Smooth muscle cell (in vitro differentiated cells): ENCODE measurements around the gene B4GAT1. TPM values are rescaled to one million over a fixed set of nuclear protein-coding genes. Genes with fewer than 3 reads are reported as not detected.

Experiments
- DNase-seq: peaks from one replicate; lab custom pipeline; 2025; ENCODE audit not compliant: unreplicated experiment; lab: John Stamatoyannopoulos, UW
- H2AFZ ChIP-seq: fragments of 200-600 bp; sonication (generic); 2 replicates; pipeline ENCODE4 v1.6.0; 2016; ENCODE audit warnings: antibody characterized with exemption, low read depth, mild to moderate bottlenecking
- H3F3A ChIP-seq: fragments of 200-600 bp; sonication (generic); 2 replicates; pipeline ENCODE4 v1.6.0; 2017; ENCODE audit warnings: antibody characterized with exemption, low read depth
- H3K27ac ChIP-seq: fragments of 200-600 bp; sonication (generic); 2 replicates; pipeline ENCODE4 v1.5.1; 2016; ENCODE audit warnings: low read depth, mild to moderate bottlenecking
- H3K27me3 ChIP-seq: fragments of 200-600 bp; sonication (generic); 2 replicates; pipeline ENCODE4 v1.6.1; 2016; ENCODE audit warnings: low read depth, mild to moderate bottlenecking
- H3K36me3 ChIP-seq: fragments of 200-600 bp; sonication (generic); 2 replicates; pipeline ENCODE4 v1.5.1; 2016; ENCODE audit warnings: low read depth
- H3K4me1 ChIP-seq: fragments of 200-600 bp; sonication (generic); 2 replicates; pipeline ENCODE4 v1.5.1; 2016; ENCODE audit warnings: low read depth
- H3K4me2 ChIP-seq: fragments of 200-600 bp; sonication (generic); 2 replicates; pipeline ENCODE4 v1.6.0; 2016; ENCODE audit warnings: mild to moderate bottlenecking
- H3K4me3 ChIP-seq: fragments of 200-600 bp; sonication (generic); 2 replicates; pipeline ENCODE4 v1.5.1; 2016; ENCODE audit warnings: mild to moderate bottlenecking
- H3K79me2 ChIP-seq: fragments of 200-600 bp; sonication (generic); 2 replicates; pipeline ENCODE4 v1.6.0; 2016; ENCODE audit warnings: low read depth, mild to moderate bottlenecking
- H3K9ac ChIP-seq: fragments of 200-600 bp; sonication (generic); 2 replicates; pipeline ENCODE4 v1.6.0; 2016; ENCODE audit warnings: low read depth
- H3K9me3 ChIP-seq: fragments of 200-600 bp; sonication (generic); replicated peaks from 2 replicates; pipeline ENCODE4 v1.5.1; 2016; ENCODE audit warnings: low read depth
- H4K20me1 ChIP-seq: fragments of 200-600 bp; sonication (generic); 2 replicates; pipeline ENCODE4 v1.6.0; 2016; ENCODE audit warnings: low read depth
- WGBS: methylation state at CpG from one replicate; pipeline ENCODE4 v1.1.7; 2016; ENCODE audit warnings: low lambda C conversion rate; 5-methylcytosine and 5-hydroxymethylcytosine counted together
- polyA plus RNA-seq: library from polyadenylated mRNA; unstranded; fragments of >200 nt; fragmentation: Nextera tagmentation; extraction: Ambion mirVana; gene quantifications from 2 replicates; pipeline ENCODE4 v1.2.1, GENCODE V29; 2016
- total RNA-seq: library from RNA; depleted of rRNA; stranded (reverse); fragments of >200 nt; gene quantifications from 2 replicates; pipeline ENCODE4 v1.2.3, GENCODE V29; 2014
- TF ChIP-seq, protein P1 (sequence below): fragments of 200-600 bp; sonication (generic); IDR thresholded peaks from 2 replicates; pipeline ENCODE4 v1.5.1; 2017; ENCODE audit warnings: borderline replicate concordance, mild to moderate bottlenecking, antibody characterized with exemption; ENCODE audit not compliant: insufficient read depth, poor library complexity, severe bottlenecking

Gene B4GAT1
- total and polyA plus RNA-seq, 2 experiments from 2014 or later, result 27.1 to 35.1 TPM

DNA sequence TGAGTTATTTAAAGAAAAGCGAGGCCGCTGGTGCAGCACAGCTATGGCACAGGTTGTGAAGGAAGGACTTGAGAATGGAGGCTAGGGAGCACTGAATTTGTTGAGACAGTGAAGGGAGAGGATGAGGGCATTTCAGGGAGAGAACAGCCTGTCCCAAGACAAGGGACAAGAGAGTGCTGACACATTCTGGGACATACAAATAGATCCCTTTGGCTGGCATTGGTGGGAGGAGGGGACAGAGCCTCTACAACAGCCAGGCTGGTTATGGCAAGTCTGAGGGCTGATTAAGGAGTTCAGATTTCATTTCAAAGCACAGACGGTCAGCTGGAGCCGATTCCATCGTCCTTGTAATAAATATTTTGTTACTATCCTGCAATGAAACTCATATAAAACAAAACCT, 25.8 kb upstream of the B4GAT1 start:
- TF ChIP-seq, protein P1, sequence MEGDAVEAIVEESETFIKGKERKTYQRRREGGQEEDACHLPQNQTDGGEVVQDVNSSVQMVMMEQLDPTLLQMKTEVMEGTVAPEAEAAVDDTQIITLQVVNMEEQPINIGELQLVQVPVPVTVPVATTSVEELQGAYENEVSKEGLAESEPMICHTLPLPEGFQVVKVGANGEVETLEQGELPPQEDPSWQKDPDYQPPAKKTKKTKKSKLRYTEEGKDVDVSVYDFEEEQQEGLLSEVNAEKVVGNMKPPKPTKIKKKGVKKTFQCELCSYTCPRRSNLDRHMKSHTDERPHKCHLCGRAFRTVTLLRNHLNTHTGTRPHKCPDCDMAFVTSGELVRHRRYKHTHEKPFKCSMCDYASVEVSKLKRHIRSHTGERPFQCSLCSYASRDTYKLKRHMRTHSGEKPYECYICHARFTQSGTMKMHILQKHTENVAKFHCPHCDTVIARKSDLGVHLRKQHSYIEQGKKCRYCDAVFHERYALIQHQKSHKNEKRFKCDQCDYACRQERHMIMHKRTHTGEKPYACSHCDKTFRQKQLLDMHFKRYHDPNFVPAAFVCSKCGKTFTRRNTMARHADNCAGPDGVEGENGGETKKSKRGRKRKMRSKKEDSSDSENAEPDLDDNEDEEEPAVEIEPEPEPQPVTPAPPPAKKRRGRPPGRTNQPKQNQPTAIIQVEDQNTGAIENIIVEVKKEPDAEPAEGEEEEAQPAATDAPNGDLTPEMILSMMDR, result no peak
- Histone ChIP-seq H3F3A (peaks cover 4% of the 10 kb centered on the region), H3K9ac (no peak overlapping the region), H2AFZ (no peak overlapping the region), H3K79me2 (no peaks in the 10 kb centered on the region), H3K36me3 (no peaks in the 10 kb centered on the region), H3K27me3 (no peaks in the 10 kb centered on the region), H4K20me1 (peaks cover 12% of the 10 kb centered on the region), H3K27ac (no peak overlapping the region), H3K9me3 (no peaks in the 10 kb centered on the region), H3K4me1 (peaks cover 6% of the 10 kb centered on the region), H3K4me3 (no peak overlapping the region), H3K4me2 (no peak overlapping the region)
- no peak for DNase-seq
- 76% methylated on average over 5 of the region's 5 CpGs for WGBS

DNA sequence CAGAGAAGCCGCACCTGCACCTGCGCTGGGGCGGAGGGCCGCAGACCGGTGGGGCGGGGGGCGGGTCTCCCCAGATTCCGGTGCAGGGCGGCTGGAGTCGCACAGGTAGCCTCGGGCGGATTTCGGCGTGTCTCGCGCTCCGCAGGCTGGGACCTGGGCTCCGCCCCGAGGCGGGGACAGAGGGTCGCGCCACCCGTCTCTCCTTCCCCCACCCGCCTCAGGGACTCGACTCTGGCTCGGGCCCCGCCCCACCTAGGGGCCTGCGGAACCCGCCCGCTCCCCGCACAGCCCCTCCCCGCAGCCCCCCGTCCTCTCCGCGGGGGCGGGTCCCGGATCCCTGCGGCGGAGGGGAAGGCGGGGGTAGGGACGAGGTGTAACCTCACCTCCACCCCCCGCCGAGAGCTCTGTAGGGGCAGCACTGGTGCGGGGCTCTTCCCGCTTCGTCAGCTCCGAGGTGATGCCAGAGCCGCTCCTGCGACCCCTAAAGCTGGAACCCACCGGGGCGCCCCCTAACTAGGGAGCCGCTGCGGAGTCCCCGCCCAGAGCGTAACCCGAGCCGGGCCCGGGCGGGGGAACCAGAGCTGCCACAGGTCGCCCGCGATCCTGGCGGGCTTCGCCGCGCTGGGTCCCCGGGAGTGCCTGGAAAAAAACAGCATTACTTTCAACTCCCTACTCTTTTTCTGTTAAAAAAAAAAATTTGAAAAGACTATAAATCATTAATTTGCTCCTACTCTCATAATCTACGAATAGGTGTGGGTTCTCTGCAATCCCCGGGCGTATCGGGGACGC, 24.4 kb upstream of the B4GAT1 start, which contains the start of gene SLC29A2:
Gene SLC29A2 (minus strand): TSS at position 134 of the 789 bp plus-strand sequence. CDS start 169 bp downstream, outside the sequence.
- Histone ChIP-seq H3K4me2 (peak within 1 kb of the TSS; percentile 95), H3K27me3 (no peaks in the 10 kb centered on the region), H4K20me1 (peaks cover 12% of the 10 kb centered on the region), H3F3A (peaks cover 4% of the 10 kb centered on the region), H2AFZ (peak within 1 kb of the TSS; percentile 85), H3K27ac (peak within 1 kb of the TSS; percentile 51), H3K36me3 (no peaks in the 10 kb centered on the region), H3K9me3 (no peaks in the 10 kb centered on the region), H3K9ac (peak within 1 kb of the TSS; percentile 25), H3K4me3 (peak within 1 kb of the TSS; percentile 80), H3K4me1 (peaks cover 6% of the 10 kb centered on the region), H3K79me2 (no peaks in the 10 kb centered on the region)
- DNase-seq, result no peak
- TF ChIP-seq, protein P1, result no peak
- under 1% methylated on average over 53 of the region's 72 CpGs for WGBS

DNA sequence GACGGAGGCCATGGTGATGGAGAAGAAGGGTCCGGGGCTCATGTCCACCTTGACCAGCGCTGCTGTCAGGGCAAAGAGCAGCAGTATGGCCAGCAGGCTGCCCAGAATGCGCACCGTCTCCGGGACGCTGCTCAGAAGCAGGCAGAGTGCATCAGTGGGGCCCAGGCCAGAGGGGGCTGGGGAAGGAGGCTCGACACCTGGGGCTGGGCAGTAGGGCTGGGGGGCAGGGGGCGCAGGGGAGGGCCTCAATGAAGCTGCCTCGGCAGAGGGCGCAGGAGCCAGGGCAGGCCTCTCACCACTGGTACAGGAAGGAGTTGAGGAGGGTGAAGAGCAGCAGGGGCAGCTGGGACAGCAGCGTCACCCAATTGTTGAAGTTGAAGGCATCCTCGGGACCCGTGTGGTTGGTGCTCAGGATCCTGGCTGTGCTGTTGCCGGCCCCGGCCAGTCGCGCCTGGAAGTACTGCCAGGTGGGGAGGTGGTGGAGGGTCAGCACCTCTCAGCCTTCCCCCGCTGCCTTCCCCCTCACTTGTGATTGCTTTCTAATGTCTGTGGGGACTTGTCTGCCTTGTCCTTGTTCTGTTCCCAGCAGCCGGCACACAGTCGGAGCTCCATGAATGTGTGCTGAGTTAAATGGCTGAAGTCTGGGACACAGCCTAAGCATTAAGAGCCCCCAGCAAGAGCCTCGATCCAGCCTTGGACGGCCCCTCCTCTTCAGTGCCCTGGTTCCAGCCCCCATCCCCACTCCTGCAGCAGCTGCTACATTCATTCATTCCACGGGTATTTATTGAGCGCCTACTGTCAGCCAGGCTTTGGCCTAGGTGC, 21.9 kb upstream of the B4GAT1 start:
- peak overlapping the region; percentile 95 for H3K4me2 ChIP-seq

More for the DNA sequence above, 21.9 kb upstream of the B4GAT1 start:
- Histone ChIP-seq H2AFZ (no peak overlapping the region), H4K20me1 (peaks cover 12% of the 10 kb centered on the region), H3K4me3 (no peak overlapping the region), H3F3A (peaks cover 4% of the 10 kb centered on the region), H3K9ac (no peak overlapping the region), H3K4me1 (peaks cover 6% of the 10 kb centered on the region), H3K27me3 (no peaks in the 10 kb centered on the region), H3K9me3 (no peaks in the 10 kb centered on the region), H3K27ac (no peak overlapping the region), H3K36me3 (no peaks in the 10 kb centered on the region), H3K79me2 (no peaks in the 10 kb centered on the region)
- WGBS, result 96% methylated on average over 25 of the region's 25 CpGs
- no peak for DNase-seq
- TF ChIP-seq, protein P1, result no peak
